SIG-M5 treated with dmso at 0.1 percent for 504 hours (cell line): ENCODE data around the gene ZBTB7C.

Experiments
- DNase-seq: peaks from one replicate; lab custom pipeline; 2025; ENCODE audit not compliant: unreplicated experiment; lab: John Stamatoyannopoulos, UW

Gene ZBTB7C

GRCh38 chr18:48391868-48392267 is 17.3 kb downstream of the ZBTB7C start:
- DNase-seq = no peak

- DNase-seq = no peak
Observed at GRCh38 chr18:48390641-48391040, 18.5 kb downstream of the ZBTB7C start.

- no peak for DNase-seq
Observed at GRCh38 chr18:48388478-48388877, 20.7 kb downstream of the ZBTB7C start.

- DNase-seq = no peak
Observed at GRCh38 chr18:48387300-48387699, 21.9 kb downstream of the ZBTB7C start.

GRCh38 chr18:48385596-48385995 is 23.6 kb downstream of the ZBTB7C start:
- DNase-seq = no peak

- DNase-seq = no peak
Observed at GRCh38 chr18:48376934-48377333, 32.2 kb downstream of the ZBTB7C start.

GRCh38 chr18:48376406-48376805 is 32.8 kb downstream of the ZBTB7C start:
- no peak for DNase-seq

- DNase-seq = no peak
Observed at GRCh38 chr18:48375150-48375800, 33.9 kb downstream of the ZBTB7C start.

GRCh38 chr18:48374423-48375149 is 34.6 kb downstream of the ZBTB7C start:
- DNase-seq = no peak

GRCh38 chr18:48371854-48372602 is 37.2 kb downstream of the ZBTB7C start:
- DNase-seq = no peak

- no peak for DNase-seq
Observed at GRCh38 chr18:48367557-48367956, 41.6 kb downstream of the ZBTB7C start.

- no peak for DNase-seq
Observed at GRCh38 chr18:48365965-48366364, 43.2 kb downstream of the ZBTB7C start.

GRCh38 chr18:48364146-48364545 is 45.0 kb downstream of the ZBTB7C start:
- no peak for DNase-seq

GRCh38 chr18:48363175-48363574 is 46.0 kb downstream of the ZBTB7C start:
- no peak for DNase-seq

GRCh38 chr18:48361801-48362200 is 47.4 kb downstream of the ZBTB7C start:
- no peak for DNase-seq

- no peak for DNase-seq
Observed at GRCh38 chr18:48360376-48361021, 48.7 kb downstream of the ZBTB7C start.

GRCh38 chr18:48359626-48360025 is 49.6 kb downstream of the ZBTB7C start:
- no peak for DNase-seq

GRCh38 chr18:48358868-48359267 is 50.3 kb downstream of the ZBTB7C start:
- no peak for DNase-seq

- no peak for DNase-seq
Observed at GRCh38 chr18:48356909-48357631, 52.1 kb downstream of the ZBTB7C start.

- no peak for DNase-seq
Observed at GRCh38 chr18:48356151-48356745, 52.9 kb downstream of the ZBTB7C start.
